ENCODE measurements around the gene GIN1.
"Not testable (repeated sequence)": the region's sequence is repeated elsewhere in the genome, so short reads cannot be mapped to it uniquely, and the experiment has no call there.

GIN1 gene

DNA sequence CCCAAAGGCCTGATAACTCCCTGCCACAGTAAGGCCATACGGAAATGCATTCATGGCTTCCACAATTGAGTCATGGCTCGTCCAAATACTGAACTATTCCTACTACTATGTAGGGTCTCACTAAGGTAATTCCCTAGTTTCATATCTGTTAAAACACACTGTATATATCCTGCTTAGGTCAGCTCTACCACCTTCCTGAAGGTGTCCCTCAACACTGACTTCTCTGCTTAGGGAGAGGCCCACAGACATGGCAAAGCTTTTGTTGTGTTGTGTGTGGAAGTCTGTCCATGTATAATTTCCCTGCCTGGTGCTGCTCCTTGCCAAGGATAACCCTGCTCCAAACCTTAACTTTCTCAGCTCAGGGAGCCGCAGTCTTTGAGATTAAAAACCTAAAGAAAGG is 60.4 kb downstream of the GIN1 start:
- no peak overlapping the region for H3K27ac ChIP-seq
- TF ChIP-seq, protein P1, sequence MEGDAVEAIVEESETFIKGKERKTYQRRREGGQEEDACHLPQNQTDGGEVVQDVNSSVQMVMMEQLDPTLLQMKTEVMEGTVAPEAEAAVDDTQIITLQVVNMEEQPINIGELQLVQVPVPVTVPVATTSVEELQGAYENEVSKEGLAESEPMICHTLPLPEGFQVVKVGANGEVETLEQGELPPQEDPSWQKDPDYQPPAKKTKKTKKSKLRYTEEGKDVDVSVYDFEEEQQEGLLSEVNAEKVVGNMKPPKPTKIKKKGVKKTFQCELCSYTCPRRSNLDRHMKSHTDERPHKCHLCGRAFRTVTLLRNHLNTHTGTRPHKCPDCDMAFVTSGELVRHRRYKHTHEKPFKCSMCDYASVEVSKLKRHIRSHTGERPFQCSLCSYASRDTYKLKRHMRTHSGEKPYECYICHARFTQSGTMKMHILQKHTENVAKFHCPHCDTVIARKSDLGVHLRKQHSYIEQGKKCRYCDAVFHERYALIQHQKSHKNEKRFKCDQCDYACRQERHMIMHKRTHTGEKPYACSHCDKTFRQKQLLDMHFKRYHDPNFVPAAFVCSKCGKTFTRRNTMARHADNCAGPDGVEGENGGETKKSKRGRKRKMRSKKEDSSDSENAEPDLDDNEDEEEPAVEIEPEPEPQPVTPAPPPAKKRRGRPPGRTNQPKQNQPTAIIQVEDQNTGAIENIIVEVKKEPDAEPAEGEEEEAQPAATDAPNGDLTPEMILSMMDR (IDR thresholded peaks at IDR 0.05), result no peak
- TF ChIP-seq ZFX (IDR thresholded peaks at IDR 0.05; ENCODE audit: borderline replicate concordance), result no peak

DNA sequence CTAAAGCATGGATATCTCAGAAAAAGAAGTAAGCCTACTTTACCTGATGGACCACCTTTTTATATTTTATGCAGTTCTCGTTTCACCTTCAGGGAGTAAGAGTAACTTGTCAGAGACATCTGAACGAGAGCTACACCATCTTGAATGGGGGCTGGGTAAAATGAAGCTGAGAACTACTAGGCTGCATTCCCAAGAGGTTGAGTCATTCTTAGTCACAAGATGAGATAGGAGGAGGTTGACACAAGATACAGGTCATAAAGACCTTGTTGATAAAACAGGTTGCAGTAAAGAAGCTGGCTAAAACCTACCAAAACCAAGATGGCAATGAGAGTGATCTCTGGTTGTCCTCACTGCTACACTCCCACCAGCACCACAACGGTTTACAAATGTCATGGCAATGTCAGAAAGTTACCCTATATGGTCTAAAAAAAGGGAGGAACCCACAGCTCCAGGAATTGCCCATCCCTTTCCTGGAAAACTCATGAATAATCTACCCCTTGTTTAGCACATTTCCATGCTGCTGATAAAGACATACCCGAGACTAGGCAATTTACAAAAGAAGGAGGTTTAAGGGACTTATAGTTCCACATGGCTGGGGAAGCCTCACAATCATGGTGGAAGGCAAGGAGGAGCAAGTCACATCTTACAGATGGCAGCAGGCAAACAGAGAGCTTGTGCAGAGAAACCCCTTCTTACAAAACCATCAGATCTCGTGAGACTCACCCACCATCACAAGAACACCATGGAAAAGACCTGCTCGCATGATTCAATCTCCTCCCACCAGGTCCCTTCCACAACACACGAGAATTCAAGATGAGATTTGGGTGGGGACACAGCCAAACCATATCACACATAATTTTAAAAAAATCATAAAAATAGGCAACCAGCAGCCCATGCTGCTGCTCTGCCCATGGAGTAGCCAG is 62.5 kb downstream of the GIN1 start:
- no peak overlapping the region for H3K27ac ChIP-seq

DNA sequence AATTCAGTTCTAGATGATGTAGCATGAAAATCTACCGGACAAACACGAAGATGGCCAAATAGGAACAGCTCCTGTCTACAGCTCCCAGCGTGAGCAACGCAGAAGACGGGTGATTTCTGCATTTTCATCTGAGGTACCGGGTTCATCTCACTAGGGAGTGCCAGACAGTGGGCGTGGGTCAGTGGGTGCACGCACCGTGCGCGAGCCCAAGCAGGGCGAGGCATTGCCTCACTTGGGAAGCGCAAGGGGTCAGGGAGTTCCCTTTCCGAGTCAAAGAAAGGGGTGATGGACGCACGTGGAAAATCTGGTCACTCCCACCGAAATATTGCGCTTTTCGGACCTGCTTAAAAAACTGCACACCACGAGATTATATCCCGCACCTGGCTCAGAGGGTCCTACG is 73.2 kb downstream of the GIN1 start:
- H3K27ac ChIP-seq, result not testable (repeated sequence)

More for the DNA sequence above, 62.5 kb downstream of the GIN1 start:
- TF ChIP-seq, protein P1 (IDR thresholded peaks at IDR 0.05), result no peak
- TF ChIP-seq ZFX (IDR thresholded peaks at IDR 0.05; ENCODE audit: borderline replicate concordance), result no peak

DNA sequence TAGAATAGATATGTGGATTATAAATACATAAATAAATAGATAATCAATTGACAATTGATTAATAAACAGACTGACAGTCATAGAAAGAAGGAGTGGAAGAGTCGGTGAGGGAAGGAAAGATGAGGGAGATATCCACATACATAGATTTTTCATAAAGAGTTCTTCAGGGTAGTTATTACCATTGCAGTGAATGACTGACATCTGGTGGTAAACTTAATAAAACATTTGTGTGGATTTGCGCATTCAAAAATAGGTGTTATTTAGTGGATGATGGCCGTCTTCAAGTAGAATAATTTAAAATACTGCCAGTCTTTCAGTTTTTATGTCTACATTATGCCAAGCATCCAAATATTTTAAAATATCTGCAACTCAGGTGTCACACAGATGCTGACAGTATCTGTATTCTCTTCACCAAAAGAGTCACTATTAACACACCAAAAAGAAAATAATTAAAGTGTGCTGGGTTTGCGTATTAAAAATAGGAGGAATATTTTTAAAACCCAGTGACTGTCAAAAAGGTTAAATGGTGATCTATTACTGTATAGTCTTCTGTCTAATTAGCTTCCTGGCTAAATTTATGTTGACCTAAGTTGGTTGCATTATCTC is 78.8 kb downstream of the GIN1 start:
- H3K27ac ChIP-seq, result no peak overlapping the region
- TF ChIP-seq, protein P1 (IDR thresholded peaks at IDR 0.05), result peak; percentile 73
- TF ChIP-seq ZFX (IDR thresholded peaks at IDR 0.05; ENCODE audit: borderline replicate concordance), result no peak

DNA sequence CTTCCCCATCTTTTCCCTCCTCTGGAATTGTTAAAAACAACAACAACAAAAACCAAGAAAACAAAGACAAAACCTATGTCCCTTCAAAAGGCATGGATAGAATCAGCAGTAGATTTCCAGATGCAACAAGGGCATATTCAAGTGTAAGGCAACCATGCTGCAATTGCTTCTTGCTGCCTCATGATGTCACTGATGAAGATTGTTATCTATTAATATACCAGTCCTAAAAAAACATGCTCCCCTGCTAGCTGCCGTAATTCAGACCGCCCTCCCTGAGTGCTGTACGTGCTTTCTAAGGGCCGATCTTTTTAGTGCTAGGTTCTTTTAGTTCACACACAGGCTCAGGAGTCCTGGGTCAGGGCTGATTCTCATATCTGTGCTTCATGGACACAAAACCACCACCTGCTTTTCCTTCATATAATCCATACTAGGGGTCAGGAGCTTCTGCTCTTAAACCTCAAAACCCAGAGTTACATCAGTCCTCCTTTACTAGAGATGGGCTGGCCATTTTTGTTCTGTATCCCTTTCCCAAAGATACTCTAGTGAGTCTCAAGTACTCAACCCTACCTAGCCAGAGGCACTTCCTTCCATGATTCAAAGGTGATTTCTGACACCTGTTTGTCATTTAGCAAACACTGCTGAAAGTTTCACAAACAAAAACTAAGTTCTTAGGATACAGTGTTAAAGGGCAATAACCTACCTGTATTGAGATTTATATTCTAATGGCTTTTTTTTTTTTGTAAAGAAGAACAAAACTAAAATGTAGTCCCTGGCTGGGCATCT is 82.1 kb downstream of the GIN1 start:
- H3K27ac ChIP-seq, result no peak overlapping the region
- TF ChIP-seq ZFX (IDR thresholded peaks at IDR 0.05; ENCODE audit: borderline replicate concordance), result no peak
- TF ChIP-seq, protein P1 (IDR thresholded peaks at IDR 0.05), result 0 out of 2 replicates have a peak, but pooled peaks have one; percentile 6

DNA sequence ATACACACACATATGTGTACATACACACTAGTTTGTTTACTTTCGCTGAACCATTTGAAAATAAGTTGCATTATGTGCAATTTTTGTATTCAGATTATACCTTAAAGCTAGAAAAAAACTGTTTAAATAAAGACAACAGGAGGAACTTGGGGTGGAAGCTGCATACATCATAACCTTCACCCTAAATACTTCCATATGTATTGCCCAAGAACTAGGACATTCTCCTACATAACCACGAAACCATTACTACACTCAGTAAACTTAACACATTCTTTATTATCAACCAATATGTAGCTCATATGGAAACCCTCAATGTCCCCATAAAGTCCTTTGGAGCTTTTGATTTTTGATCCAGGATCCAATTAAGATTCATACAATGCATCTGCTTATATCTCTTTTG is 83.3 kb downstream of the GIN1 start:
- no peak for TF ChIP-seq ZFX (IDR thresholded peaks at IDR 0.05; ENCODE audit: borderline replicate concordance)
- TF ChIP-seq, protein P1 (IDR thresholded peaks at IDR 0.05), result no peak
- no peak overlapping the region for H3K27ac ChIP-seq

Measured in 22Rv1 (cell line).